DOHH2 (cell line): ENCODE results near the gene EPPIN.
"Not testable (repeated sequence)": the region's sequence is repeated elsewhere in the genome, so short reads cannot be mapped to it uniquely, and the experiment has no call there.

Experiments
- H3F3A ChIP-seq: fragments of 200-600 bp; sonication (generic), shearing (Covaris generic); 2 replicates; pipeline ENCODE4 v1.6.0; 2016; ENCODE audit warnings: antibody characterized with exemption, mild to moderate bottlenecking; ENCODE audit not compliant: control insufficient read depth, insufficient read depth
- H3K27ac ChIP-seq: fragments of 200-600 bp; sonication (generic); 2 replicates; pipeline ENCODE4 v1.5.1; 2014; ENCODE audit warnings: low read depth, mild to moderate bottlenecking, low read length, moderate library complexity
- H3K27me3 ChIP-seq: fragments of 200-600 bp; sonication (generic); 2 replicates; pipeline ENCODE4 v1.6.1; 2014; ENCODE audit warnings: mild to moderate bottlenecking, low read length, mixed read lengths; ENCODE audit not compliant: control insufficient read depth
- H3K36me3 ChIP-seq: fragments of 200-600 bp; sonication (generic); 2 replicates; pipeline ENCODE4 v1.6.1; 2014; ENCODE audit warnings: mild to moderate bottlenecking, low read length, moderate library complexity, mixed read lengths; ENCODE audit not compliant: control insufficient read depth
- H3K4me1 ChIP-seq: fragments of 200-600 bp; sonication (generic); 2 replicates; pipeline ENCODE4 v1.6.1; 2014; ENCODE audit warnings: mild to moderate bottlenecking, low read length, mixed read lengths; ENCODE audit not compliant: control insufficient read depth
- H3K4me2 ChIP-seq: fragments of 200-600 bp; sonication (generic); 2 replicates; pipeline ENCODE4 v1.6.0; 2014; ENCODE audit warnings: mild to moderate bottlenecking, low read length, moderate library complexity
- H3K4me3 ChIP-seq: fragments of 200-600 bp; sonication (generic); 2 replicates; pipeline ENCODE4 v1.5.1; 2014; ENCODE audit warnings: mild to moderate bottlenecking, low read length, mixed read lengths
- H3K79me2 ChIP-seq: fragments of 200-600 bp; sonication (generic); 2 replicates; pipeline ENCODE4 v1.6.1; 2014; ENCODE audit warnings: mild to moderate bottlenecking, low read length, mixed read lengths; ENCODE audit not compliant: control insufficient read depth
- H3K9me2 ChIP-seq: fragments of 200-600 bp; sonication (generic); replicated peaks from 2 replicates; pipeline ENCODE4 v1.6.1; 2014; ENCODE audit warnings: mild to moderate bottlenecking, low read length, mixed read lengths; ENCODE audit not compliant: control insufficient read depth
- H3K9me3 ChIP-seq: fragments of 200-600 bp; sonication (generic); 2 replicates; pipeline ENCODE4 v1.6.1; 2014; ENCODE audit warnings: antibody characterized with exemption, low read length, mixed read lengths; ENCODE audit not compliant: control insufficient read depth, insufficient read depth
- H4K20me1 ChIP-seq: fragments of 200-600 bp; sonication (generic); 2 replicates; pipeline ENCODE4 v1.6.0; 2014; ENCODE audit warnings: low read depth, mild to moderate bottlenecking, antibody characterized with exemption, low read length, moderate library complexity; ENCODE audit not compliant: control insufficient read depth, insufficient read depth
- EZH2phosphoT487 ChIP-seq: fragments of 200-600 bp; sonication (generic); IDR thresholded peaks from 2 replicates; pipeline ENCODE4 v1.6.1; 2017; ENCODE audit warnings: borderline replicate concordance, mild to moderate bottlenecking, antibody characterized with exemption, low read length, moderate library complexity, mixed read lengths
- TF ChIP-seq, protein P1 (sequence below): fragments of 200-600 bp; sonication (generic); IDR thresholded peaks from one replicate; pipeline ENCODE4 v1.5.1; 2014; ENCODE audit warnings: antibody characterized with exemption, mild to moderate bottlenecking, low read depth, low read length; ENCODE audit not compliant: poor library complexity, severe bottlenecking

EPPIN gene

GRCh38 chr20:45592574-45593189 lies 45.5 kb upstream of the EPPIN start:
- no peaks in the 10 kb centered on the region for H3K9me3 ChIP-seq
- no peaks in the 10 kb centered on the region for H3K4me1 ChIP-seq
- H3K36me3 ChIP-seq = no peaks in the 10 kb centered on the region
- no peaks in the 10 kb centered on the region for H3F3A ChIP-seq
- no peaks in the 10 kb centered on the region for H3K79me2 ChIP-seq
- H3K27me3 ChIP-seq = peaks cover 9% of the 10 kb centered on the region
- no peaks in the 10 kb centered on the region for H3K9me2 ChIP-seq
- TF ChIP-seq, protein P1, sequence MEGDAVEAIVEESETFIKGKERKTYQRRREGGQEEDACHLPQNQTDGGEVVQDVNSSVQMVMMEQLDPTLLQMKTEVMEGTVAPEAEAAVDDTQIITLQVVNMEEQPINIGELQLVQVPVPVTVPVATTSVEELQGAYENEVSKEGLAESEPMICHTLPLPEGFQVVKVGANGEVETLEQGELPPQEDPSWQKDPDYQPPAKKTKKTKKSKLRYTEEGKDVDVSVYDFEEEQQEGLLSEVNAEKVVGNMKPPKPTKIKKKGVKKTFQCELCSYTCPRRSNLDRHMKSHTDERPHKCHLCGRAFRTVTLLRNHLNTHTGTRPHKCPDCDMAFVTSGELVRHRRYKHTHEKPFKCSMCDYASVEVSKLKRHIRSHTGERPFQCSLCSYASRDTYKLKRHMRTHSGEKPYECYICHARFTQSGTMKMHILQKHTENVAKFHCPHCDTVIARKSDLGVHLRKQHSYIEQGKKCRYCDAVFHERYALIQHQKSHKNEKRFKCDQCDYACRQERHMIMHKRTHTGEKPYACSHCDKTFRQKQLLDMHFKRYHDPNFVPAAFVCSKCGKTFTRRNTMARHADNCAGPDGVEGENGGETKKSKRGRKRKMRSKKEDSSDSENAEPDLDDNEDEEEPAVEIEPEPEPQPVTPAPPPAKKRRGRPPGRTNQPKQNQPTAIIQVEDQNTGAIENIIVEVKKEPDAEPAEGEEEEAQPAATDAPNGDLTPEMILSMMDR = peak; percentile 89
- no peak for TF ChIP-seq EZH2phosphoT487
- H3K4me2 ChIP-seq = no peak overlapping the region
- H3K4me3 ChIP-seq = no peak overlapping the region
- H4K20me1 ChIP-seq = no peaks in the 10 kb centered on the region
- no peak overlapping the region for H3K27ac ChIP-seq

DNA sequence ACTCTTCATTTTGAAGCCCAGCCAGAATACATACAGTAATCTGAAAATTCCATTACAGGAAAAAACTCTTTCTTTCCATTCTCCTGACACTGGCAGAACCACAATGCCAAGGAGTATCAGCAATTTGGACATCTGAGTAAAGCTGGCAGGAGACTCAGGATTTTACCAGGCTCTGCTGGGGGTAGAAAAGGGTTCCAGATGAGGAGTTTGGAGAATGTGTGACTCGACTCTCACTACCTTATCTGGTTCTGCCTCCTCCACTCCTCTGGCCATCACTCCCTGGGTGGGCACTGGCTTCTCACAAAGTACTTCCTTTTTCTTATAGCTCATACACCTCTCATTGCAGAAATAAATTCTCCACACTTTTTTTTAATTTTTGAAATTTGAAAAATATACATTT lies 42.5 kb upstream of the EPPIN start:
- Histone ChIP-seq H4K20me1 (no peaks in the 10 kb centered on the region), H3K9me2 (no peaks in the 10 kb centered on the region), H3K4me1 (no peaks in the 10 kb centered on the region), H3K36me3 (no peaks in the 10 kb centered on the region), H3K4me3 (no peak overlapping the region), H3F3A (no peaks in the 10 kb centered on the region), H3K27ac (no peak overlapping the region), H3K27me3 (peaks cover 9% of the 10 kb centered on the region), H3K79me2 (no peaks in the 10 kb centered on the region), H3K9me3 (no peaks in the 10 kb centered on the region), H3K4me2 (no peak overlapping the region)
- TF ChIP-seq, protein P1 = no peak
- TF ChIP-seq EZH2phosphoT487 = no peak

GRCh38 chr20:45588800-45589199 lies 41.6 kb upstream of the EPPIN start:
- peaks cover 9% of the 10 kb centered on the region for H3K27me3 ChIP-seq
- H3K36me3 ChIP-seq = no peaks in the 10 kb centered on the region
- no peak overlapping the region for H3K4me3 ChIP-seq
- TF ChIP-seq, protein P1 = no peak
- no peak for TF ChIP-seq EZH2phosphoT487
- H3K79me2 ChIP-seq = no peaks in the 10 kb centered on the region
- no peak overlapping the region for H3K4me2 ChIP-seq
- no peak overlapping the region for H3K27ac ChIP-seq
- H3K9me2 ChIP-seq = no peaks in the 10 kb centered on the region
- H3K9me3 ChIP-seq = no peaks in the 10 kb centered on the region
- H3F3A ChIP-seq = no peaks in the 10 kb centered on the region
- no peaks in the 10 kb centered on the region for H4K20me1 ChIP-seq
- no peaks in the 10 kb centered on the region for H3K4me1 ChIP-seq

- H3K27me3 ChIP-seq = peaks cover 16% of the 10 kb centered on the region
- H3K9me3 ChIP-seq, H3K79me2 ChIP-seq, H3K4me3 ChIP-seq, H3K36me3 ChIP-seq, H3K27ac ChIP-seq, H3F3A ChIP-seq, H3K9me2 ChIP-seq, H3K4me2 ChIP-seq, H4K20me1 ChIP-seq, H3K4me1 ChIP-seq: not testable (repeated sequence)
Observed at GRCh38 chr20:45585986-45586385, 38.8 kb upstream of the EPPIN start.

GRCh38 chr20:45584294-45584693 lies 37.1 kb upstream of the EPPIN start:
- H3K4me1 ChIP-seq, H4K20me1 ChIP-seq, H3F3A ChIP-seq: not testable (repeated sequence)

More at GRCh38 chr20:45584294-45584693, 37.1 kb upstream of the EPPIN start:
- H3K36me3 ChIP-seq, H3K9me2 ChIP-seq, H3K79me2 ChIP-seq, H3K27ac ChIP-seq, H3K4me2 ChIP-seq, H3K9me3 ChIP-seq, H3K4me3 ChIP-seq: not testable (repeated sequence)
- peaks cover 16% of the 10 kb centered on the region for H3K27me3 ChIP-seq
